ENCODE data around the gene GTF3C2. TPM values are rescaled to one million over a fixed set of nuclear protein-coding genes. Genes with fewer than 3 reads are reported as not detected.

Gene GTF3C2, protein sequence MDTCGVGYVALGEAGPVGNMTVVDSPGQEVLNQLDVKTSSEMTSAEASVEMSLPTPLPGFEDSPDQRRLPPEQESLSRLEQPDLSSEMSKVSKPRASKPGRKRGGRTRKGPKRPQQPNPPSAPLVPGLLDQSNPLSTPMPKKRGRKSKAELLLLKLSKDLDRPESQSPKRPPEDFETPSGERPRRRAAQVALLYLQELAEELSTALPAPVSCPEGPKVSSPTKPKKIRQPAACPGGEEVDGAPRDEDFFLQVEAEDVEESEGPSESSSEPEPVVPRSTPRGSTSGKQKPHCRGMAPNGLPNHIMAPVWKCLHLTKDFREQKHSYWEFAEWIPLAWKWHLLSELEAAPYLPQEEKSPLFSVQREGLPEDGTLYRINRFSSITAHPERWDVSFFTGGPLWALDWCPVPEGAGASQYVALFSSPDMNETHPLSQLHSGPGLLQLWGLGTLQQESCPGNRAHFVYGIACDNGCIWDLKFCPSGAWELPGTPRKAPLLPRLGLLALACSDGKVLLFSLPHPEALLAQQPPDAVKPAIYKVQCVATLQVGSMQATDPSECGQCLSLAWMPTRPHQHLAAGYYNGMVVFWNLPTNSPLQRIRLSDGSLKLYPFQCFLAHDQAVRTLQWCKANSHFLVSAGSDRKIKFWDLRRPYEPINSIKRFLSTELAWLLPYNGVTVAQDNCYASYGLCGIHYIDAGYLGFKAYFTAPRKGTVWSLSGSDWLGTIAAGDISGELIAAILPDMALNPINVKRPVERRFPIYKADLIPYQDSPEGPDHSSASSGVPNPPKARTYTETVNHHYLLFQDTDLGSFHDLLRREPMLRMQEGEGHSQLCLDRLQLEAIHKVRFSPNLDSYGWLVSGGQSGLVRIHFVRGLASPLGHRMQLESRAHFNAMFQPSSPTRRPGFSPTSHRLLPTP
- total RNA-seq, result 10 to 100 TPM; 25.3 to 45.6 (median 40.5) TPM

DNA sequence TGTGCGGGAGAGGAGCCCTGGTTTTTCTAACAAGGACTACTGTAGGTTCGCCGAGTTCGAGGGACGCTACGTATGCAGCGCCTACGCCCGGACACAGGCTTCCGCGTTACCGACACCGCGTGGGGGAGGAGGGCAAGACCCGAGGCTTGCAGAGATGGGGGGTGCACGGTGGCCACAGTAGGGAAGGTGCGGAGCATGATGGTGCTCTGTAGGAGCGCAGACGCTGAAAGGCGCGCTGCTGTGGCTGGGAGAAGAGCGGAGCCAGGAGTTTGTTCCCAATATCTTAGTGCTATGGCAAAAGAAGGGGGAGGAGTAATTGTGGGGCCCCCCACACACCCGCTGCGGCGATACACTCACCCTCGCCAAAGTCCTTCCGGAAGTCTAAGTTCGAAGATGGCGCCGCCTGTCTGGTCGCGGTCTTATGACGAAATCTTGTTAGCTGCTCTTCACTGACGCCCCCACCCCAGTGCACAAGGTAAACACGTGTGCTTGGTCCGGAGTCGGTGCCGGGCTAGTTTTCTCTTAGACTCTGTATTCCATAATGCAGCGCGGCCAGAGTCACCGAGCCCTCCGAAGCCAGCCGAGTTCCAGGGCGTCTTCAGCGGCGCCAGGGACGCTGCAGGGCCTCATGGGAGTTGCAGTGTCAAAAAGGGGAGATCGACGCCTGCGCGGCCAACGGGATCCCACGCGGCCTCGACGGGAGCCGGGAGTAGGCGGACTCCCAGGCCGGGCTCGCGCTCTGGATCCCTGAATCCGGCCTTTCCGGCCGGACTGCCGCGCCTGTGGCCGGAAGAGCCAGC lies at the start of gene GTF3C2:
Gene GTF3C2 (minus strand): TSS at position 383 of the 800 bp plus-strand sequence. CDS start 13,210 bp downstream, outside the sequence.
- intact Hi-C loops (cut with DNase I; ENCODE audit: low total_unique reads), result loop anchor here (1.0 to 5.0 kb wide), 5 partner anchors 14 to 144 kb away; partner anchors contain the start of genes ATRAID, EIF2B4, MPV17 and PPM1G

DNA sequence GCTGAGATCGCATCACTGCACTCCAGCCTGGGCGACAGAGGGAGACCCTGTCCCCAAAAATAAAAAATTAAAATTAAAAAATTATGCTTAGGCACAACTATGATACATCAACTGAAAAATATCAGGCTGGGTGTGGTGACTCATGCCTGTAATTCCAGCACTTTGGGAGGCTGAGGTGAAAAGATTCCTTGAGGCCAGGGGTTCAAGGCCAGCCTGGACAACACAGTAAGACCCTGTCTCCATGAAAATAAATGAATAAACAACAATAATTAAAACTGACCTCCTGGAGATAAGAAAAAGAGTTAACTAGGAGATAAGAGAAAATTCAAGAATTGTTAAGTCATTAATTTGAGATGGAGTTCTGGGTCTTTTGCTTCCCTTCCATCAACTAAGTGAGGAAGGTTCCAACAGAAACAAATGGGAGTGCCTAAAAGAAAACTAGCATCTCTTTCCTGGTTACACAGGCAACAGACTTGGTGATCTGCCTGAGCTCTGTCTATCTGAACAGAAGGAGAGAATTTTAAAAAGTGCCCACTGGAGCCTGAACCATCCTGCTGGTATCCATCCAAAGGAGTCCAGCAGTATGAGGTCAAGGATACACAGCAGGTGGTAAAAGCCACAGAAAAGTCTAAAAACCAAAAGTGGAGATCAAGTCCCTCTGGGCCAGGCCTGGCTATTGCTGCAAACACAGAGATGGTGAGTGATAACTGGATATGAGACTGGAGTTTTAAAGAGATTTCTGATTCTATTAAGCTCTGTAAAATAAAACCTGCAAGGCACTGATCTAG lies 44.0 kb upstream of the GTF3C2 start:
- in situ Hi-C loops (cut with MboI; ENCODE audit: low sequenced_read_pairs in 4 of 4), result no loop called here
- intact Hi-C loops (cut with DNase I; ENCODE audit: low total_unique reads), result loop anchor here (5.0 kb wide), 1 partner anchor 37 kb away; no protein-coding TSS in a partner anchor
- no peak overlapping the region for H3K27ac ChIP-seq

More for the DNA sequence above, at the start of gene GTF3C2:
- Histone ChIP-seq H3K4me1 (peaks cover 42 to 50% of the 10 kb centered on the region in 2 donors), H3K27me3 (no peaks in the 10 kb centered on the region), H3K9me3 (no peaks in the 10 kb centered on the region), H3K27ac (peak within 1 kb of the TSS; percentile 92 to 99 (median 94)), H3K4me3 (peak within 1 kb of the TSS; percentile 69 to 98 (median 93)), H3K36me3 (no peaks in the 10 kb centered on the region)
- ATAC-seq, result peak; percentile 82 to 88
- TF ChIP-seq POLR2A (IDR thresholded peaks at IDR 0.05), result peak; percentile 50
- TF ChIP-seq, protein P1, sequence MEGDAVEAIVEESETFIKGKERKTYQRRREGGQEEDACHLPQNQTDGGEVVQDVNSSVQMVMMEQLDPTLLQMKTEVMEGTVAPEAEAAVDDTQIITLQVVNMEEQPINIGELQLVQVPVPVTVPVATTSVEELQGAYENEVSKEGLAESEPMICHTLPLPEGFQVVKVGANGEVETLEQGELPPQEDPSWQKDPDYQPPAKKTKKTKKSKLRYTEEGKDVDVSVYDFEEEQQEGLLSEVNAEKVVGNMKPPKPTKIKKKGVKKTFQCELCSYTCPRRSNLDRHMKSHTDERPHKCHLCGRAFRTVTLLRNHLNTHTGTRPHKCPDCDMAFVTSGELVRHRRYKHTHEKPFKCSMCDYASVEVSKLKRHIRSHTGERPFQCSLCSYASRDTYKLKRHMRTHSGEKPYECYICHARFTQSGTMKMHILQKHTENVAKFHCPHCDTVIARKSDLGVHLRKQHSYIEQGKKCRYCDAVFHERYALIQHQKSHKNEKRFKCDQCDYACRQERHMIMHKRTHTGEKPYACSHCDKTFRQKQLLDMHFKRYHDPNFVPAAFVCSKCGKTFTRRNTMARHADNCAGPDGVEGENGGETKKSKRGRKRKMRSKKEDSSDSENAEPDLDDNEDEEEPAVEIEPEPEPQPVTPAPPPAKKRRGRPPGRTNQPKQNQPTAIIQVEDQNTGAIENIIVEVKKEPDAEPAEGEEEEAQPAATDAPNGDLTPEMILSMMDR (IDR thresholded peaks at IDR 0.05 in 4 of 5, conservative IDR thresholded peaks at IDR 0.05 in 1 of 5), result peak in 2 of 5 experiments; percentile 26 to 46
- in situ Hi-C loops (cut with MboI; ENCODE audit: low sequenced_read_pairs in 4 of 4), result no loop called here
- DNase-seq, result peak; percentile 90 to 95

DNA sequence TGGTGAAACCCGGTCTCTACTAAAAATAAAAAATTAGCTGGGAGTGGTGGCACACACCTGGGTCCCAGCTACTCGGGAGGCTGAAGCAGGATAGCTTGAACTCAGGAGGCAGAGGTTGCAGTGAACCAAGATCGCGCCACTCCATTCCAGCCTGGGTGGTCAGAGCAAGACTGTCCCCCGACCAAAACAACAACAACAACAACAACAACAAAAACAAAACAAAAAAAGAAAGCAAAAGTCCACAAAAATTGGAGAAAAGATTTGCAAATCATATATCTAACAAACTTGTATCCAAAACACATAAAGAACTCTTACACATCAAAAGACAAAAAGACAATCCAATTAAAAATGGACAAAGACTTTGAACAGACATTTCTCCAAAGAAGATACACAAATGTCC lies 42.4 kb upstream of the GTF3C2 start:
- intact Hi-C loops (cut with DNase I; ENCODE audit: low total_unique reads) (no loop called here), in situ Hi-C loops (cut with MboI; ENCODE audit: low sequenced_read_pairs in 4 of 4) (no loop called here)
- Histone ChIP-seq H3K4me3 (no peak overlapping the region), H3K27me3 (no peaks in the 10 kb centered on the region), H3K27ac (no peak overlapping the region), H3K9me3 (no peaks in the 10 kb centered on the region), H3K4me1 (no peaks in the 10 kb centered on the region), H3K36me3 (peaks cover 0 to 9% of the 10 kb centered on the region in 2 donors)
- ATAC-seq (no peak), DNase-seq (no peak)
- TF ChIP-seq, protein P1 (IDR thresholded peaks at IDR 0.05 in 4 of 5, conservative IDR thresholded peaks at IDR 0.05 in 1 of 5), result no peak
- no peak for TF ChIP-seq POLR2A (IDR thresholded peaks at IDR 0.05)

More for the DNA sequence above, 44.0 kb upstream of the GTF3C2 start:
- no peak for DNase-seq
- Histone ChIP-seq H3K9me3 (no peaks in the 10 kb centered on the region), H3K4me1 (no peaks in the 10 kb centered on the region), H3K4me3 (no peak overlapping the region), H3K36me3 (peaks cover 0 to 9% of the 10 kb centered on the region in 2 donors), H3K27me3 (no peaks in the 10 kb centered on the region)
- ATAC-seq, result no peak
- no peak for TF ChIP-seq POLR2A (IDR thresholded peaks at IDR 0.05)
- TF ChIP-seq, protein P1 (IDR thresholded peaks at IDR 0.05 in 4 of 5, conservative IDR thresholded peaks at IDR 0.05 in 1 of 5), result no peak

Measured in gastrocnemius medialis (tissue), 4 donors.